OCI-LY3 (cell line): Measurements from ENCODE around the gene ADGRG6.

Experiments
- H2AFZ ChIP-seq: fragments of 200-600, 300-600 bp; shearing (Covaris generic); 2 replicates; pipeline ENCODE4 v1.6.0; 2014; ENCODE audit warnings: antibody characterized with exemption, low read depth, low read length
- H3K27ac ChIP-seq: fragments of 200-600, 300-600 bp; sonication (generic); 2 replicates; pipeline ENCODE4 v1.5.1; 2014; ENCODE audit warnings: mild to moderate bottlenecking, low read length, moderate library complexity, mixed read lengths
- H3K27me3 ChIP-seq: fragments of 200-600, 300-600 bp; sonication (generic); 2 replicates; pipeline ENCODE4 v1.6.1; 2014; ENCODE audit warnings: low read depth, low read length, mixed read lengths
- H3K36me3 ChIP-seq: fragments of 200-600, 300-600 bp; sonication (generic); replicated peaks from 2 replicates; pipeline ENCODE3; 2014; ENCODE audit warnings: low read depth, low read length, mixed read lengths
- H3K4me1 ChIP-seq: fragments of 300-600, 200-600 bp; sonication (generic); 2 replicates; pipeline ENCODE4 v1.6.1; 2014; ENCODE audit warnings: low read length, mixed read lengths
- H3K4me2 ChIP-seq: fragments of 200-600, 300-600 bp; sonication (generic); 2 replicates; pipeline ENCODE4 v1.6.1; 2014; ENCODE audit warnings: low read length, mixed read lengths
- H3K4me3 ChIP-seq: fragments of 300-600, 200-600 bp; sonication (generic); 2 replicates; pipeline ENCODE4 v1.5.1; 2014; ENCODE audit warnings: antibody characterized with exemption, mild to moderate bottlenecking, low read length, moderate library complexity
- H3K79me2 ChIP-seq: fragments of 300-600, 200-600 bp; shearing (Covaris generic); 2 replicates; pipeline ENCODE4 v1.6.1; 2014; ENCODE audit warnings: mild to moderate bottlenecking, low read length, mixed read lengths
- H3K9ac ChIP-seq: fragments of 300-600, 200-600 bp; shearing (Covaris generic); 2 replicates; pipeline ENCODE4 v1.6.0; 2014; ENCODE audit warnings: mild to moderate bottlenecking, low read length, moderate library complexity
- H3K9me3 ChIP-seq: fragments of 200-600, 300-600 bp; shearing (Covaris generic); 2 replicates; pipeline ENCODE4 v1.6.1; 2014; ENCODE audit warnings: low read length, mixed read lengths; ENCODE audit not compliant: insufficient read depth
- H4K20me1 ChIP-seq: fragments of 200-600, 300-600 bp; sonication (generic); 2 replicates; pipeline ENCODE4 v1.6.1; 2016; ENCODE audit warnings: low read length, mixed read lengths; ENCODE audit not compliant: insufficient read depth
- EZH2phosphoT487 ChIP-seq: fragments of 200-600 bp; shearing (Covaris generic); IDR thresholded peaks from 2 replicates; pipeline ENCODE4 v1.6.1; 2018; ENCODE audit warnings: antibody characterized with exemption, mixed run types, low read depth
- TF ChIP-seq, protein P1 (sequence below): fragments of 200-600, 300-600 bp; sonication (generic); IDR thresholded peaks from 2 replicates; pipeline ENCODE4 v1.5.1; 2014; ENCODE audit warnings: antibody characterized with exemption, low read length, low read depth

Gene ADGRG6

DNA sequence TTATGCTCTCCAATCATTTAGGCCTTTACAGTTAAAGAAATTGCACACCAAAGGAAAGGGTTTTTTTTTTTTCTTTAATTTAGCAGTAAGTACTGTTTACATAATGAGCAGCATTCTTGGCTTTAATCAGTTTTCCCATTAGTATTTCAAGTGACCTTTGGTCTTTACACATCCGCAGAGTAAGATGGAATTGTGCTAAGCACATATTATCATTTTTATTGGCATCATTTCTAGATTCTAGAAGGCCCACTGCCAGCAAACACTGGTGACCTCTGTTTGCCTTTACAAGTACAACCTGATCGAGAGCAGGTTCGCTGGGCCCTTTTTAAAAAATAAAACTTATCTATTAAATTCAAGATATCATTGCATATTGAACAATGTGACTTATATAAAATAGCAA is 104.3 kb downstream of the ADGRG6 start:
- Histone ChIP-seq H3K4me3 (no peak overlapping the region), H2AFZ (no peak overlapping the region), H3K79me2 (no peaks in the 10 kb centered on the region), H3K27me3 (no peaks in the 10 kb centered on the region), H3K9me3 (no peaks in the 10 kb centered on the region), H3K4me2 (no peak overlapping the region), H3K4me1 (no peaks in the 10 kb centered on the region), H3K9ac (no peak overlapping the region), H3K27ac (no peak overlapping the region), H3K36me3 (no peaks in the 10 kb centered on the region), H4K20me1 (no peaks in the 10 kb centered on the region)
- TF ChIP-seq, protein P1, sequence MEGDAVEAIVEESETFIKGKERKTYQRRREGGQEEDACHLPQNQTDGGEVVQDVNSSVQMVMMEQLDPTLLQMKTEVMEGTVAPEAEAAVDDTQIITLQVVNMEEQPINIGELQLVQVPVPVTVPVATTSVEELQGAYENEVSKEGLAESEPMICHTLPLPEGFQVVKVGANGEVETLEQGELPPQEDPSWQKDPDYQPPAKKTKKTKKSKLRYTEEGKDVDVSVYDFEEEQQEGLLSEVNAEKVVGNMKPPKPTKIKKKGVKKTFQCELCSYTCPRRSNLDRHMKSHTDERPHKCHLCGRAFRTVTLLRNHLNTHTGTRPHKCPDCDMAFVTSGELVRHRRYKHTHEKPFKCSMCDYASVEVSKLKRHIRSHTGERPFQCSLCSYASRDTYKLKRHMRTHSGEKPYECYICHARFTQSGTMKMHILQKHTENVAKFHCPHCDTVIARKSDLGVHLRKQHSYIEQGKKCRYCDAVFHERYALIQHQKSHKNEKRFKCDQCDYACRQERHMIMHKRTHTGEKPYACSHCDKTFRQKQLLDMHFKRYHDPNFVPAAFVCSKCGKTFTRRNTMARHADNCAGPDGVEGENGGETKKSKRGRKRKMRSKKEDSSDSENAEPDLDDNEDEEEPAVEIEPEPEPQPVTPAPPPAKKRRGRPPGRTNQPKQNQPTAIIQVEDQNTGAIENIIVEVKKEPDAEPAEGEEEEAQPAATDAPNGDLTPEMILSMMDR = no peak
- no peak for TF ChIP-seq EZH2phosphoT487

DNA sequence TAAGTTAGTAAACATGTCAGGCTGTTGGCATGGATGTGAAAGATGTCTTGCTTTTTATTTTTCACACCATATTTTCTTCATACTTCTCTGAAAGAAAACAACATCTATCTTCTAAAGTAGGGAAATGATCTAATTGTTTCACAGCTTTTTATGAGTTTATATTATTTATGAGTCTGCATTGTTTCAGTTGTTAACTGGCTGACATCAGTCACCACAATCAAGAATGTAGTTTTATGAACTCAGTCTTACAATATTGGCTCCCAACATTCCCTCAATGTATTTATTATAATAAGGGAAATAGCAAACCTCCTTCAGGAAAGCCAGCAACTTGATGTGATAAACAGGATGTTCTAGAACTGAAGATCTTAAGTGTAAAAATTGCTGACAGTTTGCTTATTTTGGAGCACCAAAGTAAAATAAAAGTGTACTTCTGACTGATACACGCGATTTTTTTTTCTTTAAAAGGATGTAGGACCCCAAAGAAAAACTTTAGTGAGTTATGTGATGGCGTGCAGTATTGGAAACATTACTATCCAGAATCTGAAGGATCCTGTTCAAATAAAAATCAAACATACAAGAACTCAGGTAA is 106.0 kb downstream of the ADGRG6 start:
- no peak overlapping the region for H3K4me3 ChIP-seq
- H3K79me2 ChIP-seq = no peaks in the 10 kb centered on the region
- no peaks in the 10 kb centered on the region for H4K20me1 ChIP-seq
- no peak overlapping the region for H3K9ac ChIP-seq
- H3K27me3 ChIP-seq = no peaks in the 10 kb centered on the region
- H3K27ac ChIP-seq = no peak overlapping the region
- no peaks in the 10 kb centered on the region for H3K9me3 ChIP-seq
- TF ChIP-seq, protein P1 = no peak
- TF ChIP-seq EZH2phosphoT487 = no peak
- H2AFZ ChIP-seq = no peak overlapping the region
- H3K4me2 ChIP-seq = no peak overlapping the region
- H3K4me1 ChIP-seq = no peaks in the 10 kb centered on the region
- H3K36me3 ChIP-seq = no peaks in the 10 kb centered on the region

GRCh38 chr6:142408409-142408808 is 106.6 kb downstream of the ADGRG6 start:
- H3K79me2 ChIP-seq = no peaks in the 10 kb centered on the region
- H3K4me3 ChIP-seq = no peak overlapping the region
- H2AFZ ChIP-seq = no peak overlapping the region
- H3K4me1 ChIP-seq = no peaks in the 10 kb centered on the region
- no peaks in the 10 kb centered on the region for H3K36me3 ChIP-seq
- no peak overlapping the region for H3K9ac ChIP-seq
- no peak overlapping the region for H3K27ac ChIP-seq
- TF ChIP-seq, protein P1 = no peak
- no peak for TF ChIP-seq EZH2phosphoT487
- no peaks in the 10 kb centered on the region for H3K9me3 ChIP-seq
- no peaks in the 10 kb centered on the region for H4K20me1 ChIP-seq
- H3K27me3 ChIP-seq = no peaks in the 10 kb centered on the region
- H3K4me2 ChIP-seq = no peak overlapping the region

DNA sequence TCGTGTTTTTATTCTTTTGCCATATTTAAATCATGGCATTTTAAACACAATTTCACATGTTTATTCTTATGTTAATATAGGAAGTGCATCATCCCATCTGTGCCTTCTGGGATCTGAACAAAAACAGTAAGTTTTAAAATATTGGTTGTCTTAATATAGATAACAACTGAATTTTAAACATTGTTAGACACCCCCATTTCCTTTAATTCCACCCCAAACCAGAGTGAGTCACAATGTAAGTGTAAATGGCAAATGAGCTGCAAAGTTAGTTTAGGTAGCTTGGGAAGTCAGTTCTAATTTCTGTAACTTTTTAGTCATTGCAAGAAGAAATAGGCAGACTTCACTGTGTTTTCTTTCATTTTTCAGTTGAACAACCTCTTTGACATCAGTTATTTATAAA is 108.0 kb downstream of the ADGRG6 start:
- Histone ChIP-seq H3K4me1 (no peaks in the 10 kb centered on the region), H3K27ac (no peak overlapping the region), H3K4me3 (no peak overlapping the region), H3K36me3 (no peaks in the 10 kb centered on the region), H3K9me3 (no peaks in the 10 kb centered on the region), H3K9ac (no peak overlapping the region), H4K20me1 (no peaks in the 10 kb centered on the region), H3K79me2 (no peaks in the 10 kb centered on the region), H3K4me2 (no peak overlapping the region), H2AFZ (no peak overlapping the region), H3K27me3 (no peaks in the 10 kb centered on the region)
- TF ChIP-seq, protein P1 = no peak
- TF ChIP-seq EZH2phosphoT487 = no peak
